Fibroblast of lung (primary cell): ENCODE data around the gene MCTP2.

ENCODE experiments used
- EZH2 ChIP-seq: IDR thresholded peaks from 2 replicates; pipeline ENCODE4 v1.5.1; 2012; ENCODE audit warnings: low read length, control low read depth, mild to moderate bottlenecking; ENCODE audit errors: missing control alignments
- TF ChIP-seq, protein P1 (sequence below), 2 donors: IDR thresholded peaks in 1 of 2; conservative IDR thresholded peaks in 1 of 2; 1 replicate in 1 of 2; 2 replicates in 1 of 2; pipeline ENCODE4 v1.5.1; 2011 to 2012; ENCODE audit warnings: low read length in 2 of 2, control low read depth in 1 of 2, inconsistent platforms in 1 of 2, low read depth in 1 of 2, mild to moderate bottlenecking in 1 of 2

DNA sequence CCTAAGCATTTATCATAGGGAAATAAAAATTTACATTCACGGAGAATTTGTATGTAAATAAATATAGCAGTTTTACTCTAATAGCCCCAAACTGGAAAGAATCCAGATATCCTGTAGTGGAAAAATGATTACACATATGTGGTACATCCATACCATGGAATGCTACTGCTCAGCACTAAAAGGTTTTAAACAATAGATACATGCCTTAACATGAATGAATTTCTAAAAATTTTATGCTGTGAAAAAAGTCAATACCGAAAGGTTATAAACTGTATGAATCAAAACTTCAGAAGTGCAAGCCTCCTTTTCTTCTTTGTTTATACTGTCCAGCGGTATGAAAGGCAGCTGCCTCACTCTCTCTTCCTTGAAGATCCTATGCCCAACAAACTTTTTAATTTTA, 37.5 kb upstream of the MCTP2 start:
- TF ChIP-seq, protein P1, sequence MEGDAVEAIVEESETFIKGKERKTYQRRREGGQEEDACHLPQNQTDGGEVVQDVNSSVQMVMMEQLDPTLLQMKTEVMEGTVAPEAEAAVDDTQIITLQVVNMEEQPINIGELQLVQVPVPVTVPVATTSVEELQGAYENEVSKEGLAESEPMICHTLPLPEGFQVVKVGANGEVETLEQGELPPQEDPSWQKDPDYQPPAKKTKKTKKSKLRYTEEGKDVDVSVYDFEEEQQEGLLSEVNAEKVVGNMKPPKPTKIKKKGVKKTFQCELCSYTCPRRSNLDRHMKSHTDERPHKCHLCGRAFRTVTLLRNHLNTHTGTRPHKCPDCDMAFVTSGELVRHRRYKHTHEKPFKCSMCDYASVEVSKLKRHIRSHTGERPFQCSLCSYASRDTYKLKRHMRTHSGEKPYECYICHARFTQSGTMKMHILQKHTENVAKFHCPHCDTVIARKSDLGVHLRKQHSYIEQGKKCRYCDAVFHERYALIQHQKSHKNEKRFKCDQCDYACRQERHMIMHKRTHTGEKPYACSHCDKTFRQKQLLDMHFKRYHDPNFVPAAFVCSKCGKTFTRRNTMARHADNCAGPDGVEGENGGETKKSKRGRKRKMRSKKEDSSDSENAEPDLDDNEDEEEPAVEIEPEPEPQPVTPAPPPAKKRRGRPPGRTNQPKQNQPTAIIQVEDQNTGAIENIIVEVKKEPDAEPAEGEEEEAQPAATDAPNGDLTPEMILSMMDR (conservative IDR thresholded peaks at IDR 0.05 in 1 of 2, IDR thresholded peaks at IDR 0.05 in 1 of 2; ENCODE audit: low read depth in 1 of 2, low read length in 2 of 2) = no peak
- TF ChIP-seq EZH2 = no peak
